Neuronal stem cell (in vitro differentiated cells): ENCODE results near the gene TUBA4B.
A peak's percentile ranks its signal among the peaks of the same experiment; 100 is the strongest.
"Not testable (repeated sequence)": the region's sequence is repeated elsewhere in the genome, so short reads cannot be mapped to it uniquely, and the experiment has no call there.

Experiments
- DNase-seq: peaks from one replicate; pipeline ENCODE4 v3.0.0-alpha.2; 2013; ENCODE audit warnings: low spot score
- H2AFZ ChIP-seq: one replicate; pipeline ENCODE4 v1.6.1; 2013; ENCODE audit warnings: mild to moderate bottlenecking, low read length, inconsistent platforms
- H2AK5ac ChIP-seq: 2 replicates; pipeline ENCODE4 v1.6.1; 2013; ENCODE audit warnings: low read depth, mild to moderate bottlenecking, inconsistent platforms, low read length, moderate library complexity, mixed read lengths
- H2BK120ac ChIP-seq: 2 replicates; pipeline ENCODE4 v1.6.1; 2013; ENCODE audit warnings: low read depth, mild to moderate bottlenecking, inconsistent platforms, low read length, moderate library complexity, mixed read lengths
- H2BK12ac ChIP-seq: one replicate; pipeline ENCODE4 v1.6.1; 2013; ENCODE audit warnings: low read length, inconsistent platforms
- H2BK15ac ChIP-seq: 2 replicates; pipeline ENCODE4 v1.6.1; 2013; ENCODE audit warnings: mild to moderate bottlenecking, low read length, inconsistent platforms, mixed read lengths
- H2BK5ac ChIP-seq: one replicate; pipeline ENCODE4 v1.6.1; 2013; ENCODE audit warnings: inconsistent platforms, mild to moderate bottlenecking, low read length, moderate library complexity
- H3K14ac ChIP-seq: one replicate; pipeline ENCODE4 v1.6.1; 2013; ENCODE audit warnings: low read length, inconsistent platforms
- H3K18ac ChIP-seq: 2 replicates; pipeline ENCODE4 v1.6.1; 2013; ENCODE audit warnings: low read length, inconsistent platforms
- H3K23ac ChIP-seq: 2 replicates; pipeline ENCODE4 v1.6.1; 2013; ENCODE audit warnings: low read depth, mild to moderate bottlenecking, mixed read lengths, low read length, inconsistent platforms; ENCODE audit not compliant: poor library complexity
- H3K27ac ChIP-seq: replicated peaks from 3 replicates; pipeline ENCODE4 v1.5.1; 2013; ENCODE audit warnings: low read length, inconsistent platforms
- H3K27me3 ChIP-seq, 3 experiments: 2 replicates each; pipeline ENCODE4 v1.6.1; 2013; ENCODE audit warnings: low read length in 3 of 3, mild to moderate bottlenecking in 2 of 3, inconsistent platforms in 1 of 3, low read depth in 1 of 3, mixed read lengths in 1 of 3, moderate library complexity in 1 of 3; ENCODE audit not compliant: control insufficient read depth in 3 of 3, insufficient read depth in 3 of 3
- H3K36me3 ChIP-seq, 2 donors: replicated peaks in 1 of 2; 2 replicates each; pipeline ENCODE4 v1.6.1; 2013; ENCODE audit warnings: low read length in 2 of 2; ENCODE audit not compliant: control insufficient read depth in 2 of 2, insufficient read depth in 2 of 2
- H3K4ac ChIP-seq: 2 replicates; pipeline ENCODE4 v1.6.1; 2013; ENCODE audit warnings: inconsistent platforms, mild to moderate bottlenecking, low read length, moderate library complexity
- H3K4me1 ChIP-seq, 2 donors: 1 replicate in 1 of 2; 2 replicates in 1 of 2; pipeline ENCODE4 v1.6.1; 2013; ENCODE audit warnings: low read length in 2 of 2, low read depth in 1 of 2; ENCODE audit not compliant: control insufficient read depth in 2 of 2, insufficient read depth in 1 of 2
- H3K4me2 ChIP-seq: one replicate; pipeline ENCODE4 v1.6.1; 2013; ENCODE audit warnings: mild to moderate bottlenecking, low read length, inconsistent platforms; ENCODE audit not compliant: insufficient read depth, poor library complexity, severe bottlenecking
- H3K4me3 ChIP-seq, 2 donors: 2 replicates each; pipeline ENCODE4 v1.5.1; 2013; ENCODE audit warnings: low read length in 2 of 2, mild to moderate bottlenecking in 2 of 2, inconsistent platforms in 1 of 2, moderate library complexity in 1 of 2
- H3K79me1 ChIP-seq: one replicate; pipeline ENCODE4 v1.6.1; 2013; ENCODE audit warnings: low read depth, mild to moderate bottlenecking, inconsistent platforms, low read length, moderate library complexity
- H3K9ac ChIP-seq: one replicate; pipeline ENCODE4 v1.6.1; 2013; ENCODE audit warnings: mild to moderate bottlenecking, low read depth, low read length, inconsistent platforms; ENCODE audit not compliant: poor library complexity
- H3K9me3 ChIP-seq, 2 donors: replicated peaks in 1 of 2; 2 replicates each; pipeline versions ENCODE3 to v1.6.1; 2013; ENCODE audit warnings: low read length in 2 of 2, mild to moderate bottlenecking in 2 of 2, inconsistent platforms in 1 of 2, low read depth in 1 of 2, mixed read lengths in 1 of 2, moderate library complexity in 1 of 2; ENCODE audit not compliant: control insufficient read depth in 2 of 2, insufficient read depth in 1 of 2
- H4K8ac ChIP-seq: one replicate; pipeline ENCODE4 v1.6.1; 2013; ENCODE audit warnings: low read depth, mild to moderate bottlenecking, inconsistent platforms, low read length, moderate library complexity
- H4K91ac ChIP-seq: one replicate; pipeline ENCODE4 v1.6.1; 2013; ENCODE audit warnings: low read length, low read depth, mild to moderate bottlenecking, inconsistent platforms; ENCODE audit not compliant: poor library complexity
- WGBS, 2 donors: extraction: QIAGEN DNeasy Blood & Tissue Kit; methylation state at CpG; one replicate each; pipeline ENCODE4 v1.1.7; 2013; ENCODE audit warnings: missing lambda C conversion rate in 2 of 2, mixed read lengths in 1 of 2; ENCODE audit not compliant: insufficient read length in 2 of 2, insufficient replicate concordance in 1 of 2; ENCODE audit errors: extremely low coverage in 2 of 2; 5-methylcytosine and 5-hydroxymethylcytosine counted together

TUBA4B gene

DNA sequence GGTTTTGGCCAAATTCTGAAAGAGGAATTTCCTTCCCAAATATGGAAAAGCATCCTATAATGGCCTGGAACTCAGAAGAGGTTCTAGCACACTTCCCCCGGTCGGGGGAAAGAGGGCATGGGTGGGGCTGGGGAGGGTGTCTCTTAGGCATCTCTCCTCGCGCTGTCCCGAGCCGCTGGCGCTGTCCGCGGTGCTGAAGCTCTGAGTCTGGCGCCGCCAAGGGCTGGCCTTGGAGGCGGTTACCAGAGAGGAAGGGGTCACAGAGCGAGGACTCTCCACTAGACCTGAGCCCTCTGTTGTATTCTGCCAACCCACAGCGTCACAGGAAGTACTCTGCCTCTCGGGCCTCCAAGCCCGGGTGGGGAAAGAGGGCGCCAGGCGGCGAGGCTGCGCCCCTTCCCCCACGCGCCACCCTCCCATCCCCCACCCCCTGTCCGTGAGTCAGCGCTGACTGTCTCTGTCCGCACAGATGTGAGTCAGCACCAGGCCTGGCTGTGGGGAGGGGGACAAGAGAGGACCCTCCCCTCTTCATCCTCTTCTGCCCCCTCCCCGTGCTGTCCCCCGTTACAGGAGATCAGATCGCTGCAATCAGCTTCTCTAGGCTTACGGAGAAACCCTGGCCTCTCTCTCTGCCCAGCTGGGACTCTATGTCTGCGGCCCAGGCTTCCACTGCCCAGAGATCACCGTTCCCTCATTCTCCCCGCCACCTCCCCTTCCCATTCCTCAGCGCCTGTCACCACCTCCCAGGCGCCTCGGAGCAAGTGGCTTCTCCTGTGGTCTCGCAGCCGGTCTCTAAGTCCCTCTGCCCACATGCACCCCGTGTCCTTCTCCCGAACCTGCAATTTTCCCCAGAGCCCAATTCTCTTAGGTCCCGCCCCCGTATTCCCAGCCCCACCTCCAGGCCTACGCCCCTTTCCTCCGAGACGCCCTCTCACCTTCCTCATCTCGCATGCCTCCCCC is 55.4 kb downstream of the TUBA4B start:
- Histone ChIP-seq H2AFZ (peak overlapping the region; percentile 66), H3K23ac (no peak overlapping the region), H3K36me3 (no peaks in the 10 kb centered on the region), H2BK12ac (no peak overlapping the region), H2AK5ac (no peak overlapping the region), H2BK5ac (no peak overlapping the region), H2BK120ac (peak overlapping the region; percentile 76), H3K9me3 (no peaks in the 10 kb centered on the region), H3K4me3 (peak overlapping the region in 1 of 2 donors; percentile 62), H3K18ac (no peak overlapping the region), H3K27me3 (peaks cover 0 to 41% (median 28%) of the 10 kb centered on the region in 3 experiments), H3K27ac (no peak overlapping the region), H3K4me1 (peaks cover 8 to 9% of the 10 kb centered on the region in 2 donors), H4K91ac (no peak overlapping the region), H3K79me1 (no peaks in the 10 kb centered on the region), H2BK15ac (no peak overlapping the region), H4K8ac (no peak overlapping the region), H3K4me2 (peak overlapping the region; percentile 56), H3K4ac (no peak overlapping the region), H3K9ac (no peak overlapping the region), H3K14ac (no peak overlapping the region)
- no CpG with 5 or more reads among the region's 45 CpGs for WGBS, 2 donors
- DNase-seq: peak; percentile 89

GRCh38 chr2:219309278-219309677 is 56.2 kb downstream of the TUBA4B start, which contains the start of gene PTPRN:
TSS of gene PTPRN (minus strand) at chr2:219309401. CDS start at chr2:219309332, 69 bp downstream.
- Histone ChIP-seq H3K36me3 (no peaks in the 10 kb centered on the region), H4K8ac (no peak within 1 kb of the TSS), H3K4ac (no peak within 1 kb of the TSS), H4K91ac (no peak within 1 kb of the TSS), H2BK12ac (no peak within 1 kb of the TSS), H3K4me2 (peak within 1 kb of the TSS; percentile 56), H2AK5ac (no peak within 1 kb of the TSS), H3K9ac (no peak within 1 kb of the TSS), H2BK120ac (peak within 1 kb of the TSS; percentile 76), H3K14ac (no peak within 1 kb of the TSS), H3K18ac (no peak within 1 kb of the TSS), H3K9me3 (no peaks in the 10 kb centered on the region), H3K27ac (no peak within 1 kb of the TSS), H3K79me1 (no peaks in the 10 kb centered on the region), H2AFZ (peak within 1 kb of the TSS; percentile 66), H3K27me3 (peaks cover 0 to 40% (median 28%) of the 10 kb centered on the region in 3 experiments), H2BK15ac (no peak within 1 kb of the TSS), H3K23ac (no peak within 1 kb of the TSS), H3K4me3 (peak within 1 kb of the TSS in 1 of 2 donors; percentile 62), H2BK5ac (no peak within 1 kb of the TSS), H3K4me1 (peaks cover 8 to 9% of the 10 kb centered on the region in 2 donors)
- peak; percentile 30 for DNase-seq
- no CpG with 5 or more reads among the region's 37 CpGs for WGBS, 2 donors

- H3K18ac ChIP-seq: not testable (repeated sequence)
Observed at GRCh38 chr2:219312683-219313263, 59.7 kb downstream of the TUBA4B start.

More at GRCh38 chr2:219312683-219313263, 59.7 kb downstream of the TUBA4B start:
- H2BK15ac ChIP-seq, H2AK5ac ChIP-seq, H2BK120ac ChIP-seq, H3K23ac ChIP-seq, H3K4me3 ChIP-seq, H3K4me2 ChIP-seq, H2AFZ ChIP-seq, H3K4me1 ChIP-seq, H3K79me1 ChIP-seq, H3K27ac ChIP-seq, H3K36me3 ChIP-seq, H3K9me3 ChIP-seq, H3K14ac ChIP-seq, H2BK12ac ChIP-seq, H2BK5ac ChIP-seq, H3K4ac ChIP-seq, H4K91ac ChIP-seq, DNase-seq, H4K8ac ChIP-seq, H3K9ac ChIP-seq: not testable (repeated sequence)
- H3K27me3 ChIP-seq: peaks cover 0 to 25% (median 22%) of the 10 kb centered on the region in 3 experiments
- no CpG with 5 or more reads among the region's 49 CpGs for WGBS, 2 donors
